PC-9 (cell line): ENCODE results near the gene SNX5.

Experiments used
- CTCF ChIP-seq: fragments of 200-600 bp; sonication (generic); conservative IDR thresholded peaks from 2 replicates; pipeline ENCODE4 v1.6.1; 2017; ENCODE audit warnings: mixed run types, antibody characterized with exemption, mild to moderate bottlenecking, moderate library complexity
- EZH2 ChIP-seq: fragments of 200-600 bp; sonication (generic); IDR thresholded peaks from 2 replicates; pipeline ENCODE4 v1.8.0; 2017; ENCODE audit warnings: antibody characterized with exemption, low read depth

GRCh38 chr20:18016772-18017171 lies 48.2 kb upstream of the SNX5 start:
- TF ChIP-seq CTCF (no peak), EZH2 (no peak)
